Measurements from ENCODE around the gene RPTOR. TPM values are rescaled to one million over a fixed set of nuclear protein-coding genes. Genes with fewer than 3 reads are reported as not detected.

The RPTOR gene
- total RNA-seq, 1 donor from 2014 or later: 21.8 TPM

DNA sequence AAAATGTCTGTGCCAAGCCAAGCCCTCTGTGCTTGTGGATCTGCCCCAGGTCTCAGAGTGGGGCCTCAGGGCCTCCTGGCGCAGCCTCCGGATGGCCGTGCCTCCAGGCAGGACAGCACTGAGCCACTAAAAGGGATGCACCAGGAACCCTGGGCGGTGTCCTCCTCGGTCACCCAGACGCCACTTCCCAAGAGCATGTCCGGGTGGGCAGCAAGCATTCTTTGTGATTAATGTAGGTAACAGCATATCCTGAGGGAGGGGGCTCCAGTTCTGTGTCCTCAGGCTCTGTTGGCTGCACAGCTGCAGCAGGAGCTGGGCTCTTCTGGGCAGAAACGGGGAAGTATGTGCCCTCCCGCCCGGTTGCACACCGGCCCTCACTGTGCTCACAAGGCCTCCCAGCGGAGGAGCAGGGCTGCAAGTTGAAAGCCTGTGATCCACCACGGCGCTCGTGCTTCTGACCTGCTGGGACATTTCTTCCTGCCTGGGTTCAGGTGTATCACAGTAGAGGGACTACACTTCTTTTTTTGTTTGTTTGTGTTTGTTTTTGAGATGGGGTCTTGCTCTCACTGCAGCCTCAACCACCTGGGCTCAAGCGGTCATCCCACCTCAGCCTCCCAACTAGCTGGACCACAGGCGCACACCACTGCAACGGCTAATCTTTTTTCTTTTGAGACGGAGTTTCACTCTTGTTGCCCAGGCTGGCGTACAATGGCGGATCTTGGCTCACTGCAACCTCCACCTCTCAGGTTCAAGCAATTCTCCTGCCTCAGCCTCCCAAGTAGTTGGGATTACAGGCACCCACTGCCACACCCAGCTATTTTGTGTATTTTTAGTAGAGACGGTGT is 409.1 kb downstream of the RPTOR start:
- DNase-seq: no peak

GRCh38 chr17:80955078-80955477 is 410.4 kb downstream of the RPTOR start:
- no peak for DNase-seq

DNA sequence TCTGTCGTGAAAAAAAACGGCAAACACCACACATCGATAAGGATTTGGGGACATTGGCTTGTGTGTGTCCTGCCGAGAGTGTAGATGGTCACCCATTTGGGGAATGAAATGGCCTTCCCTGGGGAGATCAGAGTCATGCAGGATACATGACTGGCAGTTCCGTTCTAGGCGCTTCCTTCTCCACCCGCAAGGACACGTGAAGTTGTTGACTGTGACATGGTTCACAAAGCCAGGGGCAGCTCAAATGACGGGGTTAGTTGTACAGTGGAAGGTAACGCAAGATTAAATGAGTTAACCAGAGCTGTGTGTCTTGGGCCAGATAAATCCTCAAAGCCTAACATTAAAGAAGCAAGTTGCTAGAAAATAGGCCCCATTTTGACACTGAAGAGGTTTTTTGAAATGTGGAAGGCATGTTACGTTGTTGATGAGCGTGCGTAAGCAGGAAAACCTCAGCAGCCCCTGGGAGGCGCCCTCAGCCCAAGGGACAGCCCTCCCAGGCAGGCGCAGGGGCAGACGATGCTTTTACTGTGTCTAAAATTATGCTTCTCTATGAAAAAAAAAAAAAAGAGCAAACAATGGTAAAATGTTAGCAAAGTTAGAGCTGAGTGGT is 411.1 kb downstream of the RPTOR start:
- DNase-seq: no peak

DNA sequence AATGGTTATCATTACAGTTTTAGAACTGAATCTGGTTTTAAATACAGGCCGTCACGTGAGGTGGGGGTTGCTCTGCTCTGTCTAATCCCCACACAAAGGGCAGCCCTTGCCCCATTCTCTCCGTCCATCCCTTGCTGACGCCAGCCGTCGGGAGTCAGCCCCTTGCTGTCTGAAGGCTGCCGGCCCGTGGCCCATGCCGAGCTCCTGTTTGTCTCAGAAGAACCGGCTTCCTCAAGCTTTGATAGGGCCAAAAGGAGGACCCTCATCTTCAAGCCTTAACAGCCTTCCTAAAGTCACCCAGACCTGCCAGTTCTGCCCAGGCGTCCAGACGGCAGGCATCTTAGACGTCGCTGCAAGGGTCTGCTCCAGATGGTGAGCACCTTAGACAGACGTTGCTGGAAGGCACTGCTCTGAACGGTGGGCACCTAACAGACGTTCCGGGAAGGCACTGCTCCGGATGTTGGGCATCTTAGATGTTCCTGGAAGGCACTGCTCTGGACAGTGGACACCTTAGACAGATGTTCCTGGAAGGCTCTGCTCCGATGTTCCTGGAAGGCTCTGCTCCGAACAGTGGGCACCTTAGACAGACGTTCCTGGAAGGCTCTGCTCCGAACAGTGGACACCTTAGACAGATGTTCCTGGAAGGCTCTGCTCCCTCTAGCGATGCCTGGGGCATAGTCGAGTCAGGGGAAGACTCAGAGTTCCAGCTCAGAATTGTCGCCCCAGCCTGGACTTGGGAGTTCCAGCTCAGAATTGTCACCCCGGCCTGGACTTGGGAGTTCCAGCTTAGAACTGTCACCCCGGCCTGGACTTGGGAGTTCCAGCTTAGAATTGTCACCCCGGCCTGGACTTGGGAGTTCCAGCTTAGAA is 411.9 kb downstream of the RPTOR start:
- no peak for DNase-seq

DNA sequence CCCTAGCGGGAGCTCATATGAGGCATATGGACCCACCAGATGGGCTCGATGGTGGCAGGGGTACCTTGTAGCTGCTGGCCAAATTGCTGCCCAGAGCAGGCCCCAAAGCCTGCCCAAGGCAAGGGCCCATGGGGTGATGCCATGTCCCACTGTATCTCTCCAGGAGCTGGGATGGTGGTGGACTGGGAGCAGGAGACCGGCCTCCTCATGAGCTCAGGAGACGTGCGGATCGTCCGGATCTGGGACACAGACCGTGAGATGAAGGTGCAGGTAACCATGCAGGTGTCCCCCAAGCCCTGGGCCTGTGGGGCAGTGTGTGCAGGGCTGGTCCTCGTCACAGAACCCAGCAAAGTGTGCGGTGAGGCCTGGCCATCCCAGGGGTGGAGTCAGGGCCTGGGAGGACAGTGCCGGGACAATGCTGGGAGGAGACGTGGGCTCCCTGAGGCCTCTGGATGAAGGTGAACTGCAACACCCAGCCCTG is 412.9 kb downstream of the RPTOR start:
- no peak for DNase-seq

DNA sequence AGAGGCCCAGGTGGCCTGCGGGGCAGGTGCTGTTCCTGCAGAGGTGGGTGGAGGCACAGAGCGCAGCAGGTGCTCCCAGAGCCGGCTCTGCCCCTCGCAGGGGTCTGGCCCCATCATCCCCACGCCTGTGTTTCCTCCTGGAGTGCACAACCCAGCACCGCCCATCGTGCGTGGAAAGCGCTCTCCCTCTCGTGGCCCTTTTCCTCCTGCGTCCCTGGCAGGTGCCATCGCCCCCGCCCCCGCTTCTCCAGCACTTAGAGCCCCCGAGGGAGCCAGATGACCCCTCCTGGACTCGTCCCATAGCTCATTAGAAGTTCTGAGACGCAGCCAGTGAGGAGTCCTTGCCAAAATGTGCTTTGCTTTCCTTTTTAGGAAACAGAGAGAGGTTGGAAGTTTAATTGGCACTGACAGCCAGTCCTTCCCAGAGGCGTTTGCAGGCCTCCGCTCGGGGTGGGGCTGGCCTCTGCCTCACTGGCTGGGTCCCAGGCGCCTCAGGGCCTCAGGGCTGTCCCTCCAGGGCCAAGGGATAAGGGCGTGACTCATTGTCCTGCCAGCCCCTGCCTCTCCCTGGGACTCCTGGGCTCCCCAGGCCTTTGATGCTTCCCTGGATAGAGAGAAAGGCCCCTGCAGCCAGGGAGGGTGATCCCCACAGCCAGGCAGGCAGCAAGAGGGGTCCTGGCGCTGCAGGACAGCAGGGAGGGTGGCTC is 414.8 kb downstream of the RPTOR start:
- no peak for DNase-seq

DNA sequence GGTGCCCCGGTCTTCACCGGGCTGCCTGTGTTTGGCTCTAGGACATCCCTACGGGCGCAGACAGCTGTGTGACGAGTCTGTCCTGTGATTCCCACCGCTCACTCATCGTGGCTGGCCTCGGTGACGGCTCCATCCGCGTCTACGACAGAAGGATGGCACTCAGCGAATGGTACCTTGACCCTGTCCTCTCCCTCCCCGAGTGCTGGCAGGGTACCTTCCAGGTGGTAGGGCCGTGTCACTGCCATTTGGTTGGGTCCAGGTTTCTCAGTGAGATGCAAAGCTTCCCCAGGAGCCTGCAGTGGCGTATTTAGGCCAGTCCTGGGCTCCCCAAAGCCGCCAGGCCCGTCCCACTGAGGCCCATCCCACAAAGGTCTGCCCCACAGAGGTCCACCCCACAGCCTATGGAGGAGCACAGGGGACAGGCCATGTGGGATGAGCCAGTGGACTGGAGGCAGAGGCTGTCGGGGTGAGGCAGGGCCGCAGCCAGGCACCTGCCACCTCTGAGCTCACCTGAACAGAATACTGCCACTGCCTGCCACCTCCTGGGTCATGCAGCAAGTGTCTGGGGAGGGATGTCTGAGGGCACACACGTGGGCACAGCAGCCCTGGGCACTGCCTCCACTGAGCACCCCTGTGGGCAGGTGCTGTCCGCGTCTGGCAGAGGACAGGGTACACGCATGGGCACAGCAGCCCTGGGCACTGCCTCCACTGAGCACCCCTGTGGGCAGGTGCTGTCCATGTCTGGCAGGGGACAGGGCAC is 415.6 kb downstream of the RPTOR start:
- DNase-seq: no peak

DNA sequence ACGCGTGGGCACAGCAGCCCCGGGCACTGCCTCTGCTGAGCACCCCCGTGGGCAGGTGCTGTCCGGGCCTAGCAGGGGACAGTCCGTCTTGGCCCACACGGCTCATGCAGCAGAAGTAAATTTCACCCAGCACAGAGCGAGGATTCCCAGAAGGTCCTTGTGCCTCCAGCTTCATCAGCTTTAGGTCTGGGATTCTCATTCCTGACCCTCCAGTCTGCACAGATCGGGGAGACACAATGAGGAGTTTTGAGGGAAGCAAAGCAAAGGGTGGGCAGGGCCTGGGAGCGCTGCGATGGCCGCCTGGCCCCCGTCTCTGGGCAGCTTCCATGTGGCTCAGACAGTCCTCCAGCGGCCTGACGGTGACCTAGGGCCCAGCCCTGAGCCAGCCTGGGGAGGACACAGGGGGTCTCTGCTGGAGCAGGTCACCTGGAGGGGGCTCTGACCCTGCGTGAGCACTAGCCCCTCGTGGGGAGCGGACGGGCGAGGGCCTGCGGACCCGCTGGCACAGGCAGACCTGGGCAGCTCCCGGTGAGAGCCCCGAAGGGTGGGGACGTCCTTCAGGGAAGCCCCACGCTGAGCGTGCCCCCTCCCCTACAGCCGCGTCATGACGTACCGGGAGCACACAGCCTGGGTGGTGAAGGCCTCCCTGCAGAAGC is 416.3 kb downstream of the RPTOR start:
- no peak for DNase-seq

DNA sequence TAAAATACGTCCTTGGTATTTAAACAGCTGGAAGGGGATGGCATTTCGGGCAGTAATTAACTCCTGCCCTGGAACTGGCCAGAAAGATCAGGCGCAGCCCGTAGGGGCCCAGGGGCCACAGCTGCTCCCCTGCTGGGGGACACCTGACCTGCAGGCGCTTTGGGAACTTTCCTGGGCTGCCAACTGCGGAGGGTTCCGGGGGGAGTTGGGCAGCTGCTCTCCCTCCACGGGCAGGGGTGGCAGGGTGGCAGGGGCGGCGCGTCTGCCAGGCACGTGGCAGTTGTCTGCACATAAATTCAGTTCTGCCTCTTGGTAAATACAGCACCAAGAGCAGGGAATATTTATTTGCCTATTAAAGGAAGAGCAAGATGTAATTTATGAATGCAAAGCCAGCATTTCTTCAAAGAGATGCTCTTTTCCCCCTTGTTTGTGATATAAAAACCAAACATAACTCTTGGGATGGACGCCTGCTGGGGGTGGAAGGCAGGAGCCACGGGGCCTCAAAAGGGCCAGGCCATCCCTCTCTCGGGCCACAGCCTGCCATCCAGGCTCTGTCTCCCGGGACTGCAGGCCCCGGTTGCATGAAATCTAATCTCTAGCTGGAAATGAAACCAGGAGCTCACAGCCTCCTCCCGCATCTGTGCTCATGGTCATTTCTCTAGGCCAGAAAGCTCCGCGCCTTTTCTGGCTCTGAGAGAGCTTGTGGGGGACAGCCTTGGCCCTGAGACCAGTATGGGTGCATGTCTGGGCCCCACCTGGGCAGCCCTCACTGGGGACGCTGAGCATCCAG is 417.1 kb downstream of the RPTOR start:
- no peak for DNase-seq

- DNase-seq: no peak
Observed at GRCh38 chr17:80962356-80963329, 418.0 kb downstream of the RPTOR start.

DNA sequence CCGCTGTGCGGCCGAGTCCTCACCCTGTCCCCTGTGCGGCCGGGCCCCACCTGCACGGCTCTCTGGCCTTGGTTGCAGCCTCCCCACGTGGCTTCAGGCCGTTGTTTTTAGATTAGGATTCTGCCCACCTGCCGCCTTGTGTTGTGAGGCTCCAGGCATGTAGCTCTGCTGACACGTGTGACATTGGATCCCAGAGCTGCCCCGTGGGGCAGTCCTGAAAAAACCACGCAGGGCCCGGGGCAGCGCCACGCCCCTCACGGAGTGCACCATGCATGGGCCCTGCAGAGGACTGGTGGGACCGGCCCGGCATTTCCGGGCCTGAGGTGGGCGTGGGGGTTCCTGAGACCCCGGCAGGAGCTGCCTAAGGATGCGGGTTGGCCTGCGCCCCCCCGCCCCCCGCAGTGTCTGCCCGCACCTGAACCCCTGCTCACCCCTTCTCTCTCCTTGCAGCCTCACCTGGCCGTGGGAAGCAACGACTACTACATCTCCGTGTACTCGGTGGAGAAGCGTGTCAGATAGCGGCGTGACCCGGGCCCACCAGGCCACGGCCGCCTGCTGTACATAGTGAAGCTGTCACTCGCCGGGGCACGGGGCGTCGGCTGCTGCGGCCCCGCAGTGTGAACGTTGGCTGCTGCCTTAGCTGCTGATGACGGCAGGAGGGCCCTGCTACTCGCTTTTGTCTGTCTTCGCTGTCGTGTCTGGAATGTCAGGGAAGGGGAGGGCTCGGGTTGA is 419.3 kb downstream of the RPTOR start:
- DNase-seq: no peak

- no peak for DNase-seq
Observed at GRCh38 chr17:80964544-80964856, 419.9 kb downstream of the RPTOR start.

- DNase-seq: no peak
Observed at GRCh38 chr17:80964859-80965580, 420.4 kb downstream of the RPTOR start.

GRCh38 chr17:80965606-80966005 is 421.0 kb downstream of the RPTOR start:
- DNase-seq: no peak

DNA sequence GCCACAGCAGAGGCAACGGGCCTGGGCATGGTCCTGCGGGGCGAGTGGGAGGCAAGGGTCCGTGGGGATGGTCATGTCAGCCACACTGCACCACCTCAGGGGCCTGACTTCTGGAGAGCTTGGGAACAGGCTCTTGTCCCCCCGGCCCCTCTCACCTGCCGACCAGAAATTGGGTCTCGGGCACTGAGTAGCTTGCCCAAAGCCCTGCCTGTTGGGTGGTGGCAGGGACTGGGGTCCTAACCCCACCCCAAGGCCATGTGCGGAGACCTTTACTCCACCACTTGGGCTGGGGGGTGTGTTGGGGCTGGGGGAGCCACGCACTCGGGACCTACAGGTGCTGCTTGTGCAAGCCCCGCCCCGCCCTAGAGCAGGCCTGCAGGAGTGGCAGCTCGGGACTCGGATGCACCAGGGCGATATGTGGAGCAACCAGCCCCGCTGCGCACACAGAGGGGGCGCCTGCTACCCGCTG is 422.8 kb downstream of the RPTOR start:
- no peak for DNase-seq

DNA sequence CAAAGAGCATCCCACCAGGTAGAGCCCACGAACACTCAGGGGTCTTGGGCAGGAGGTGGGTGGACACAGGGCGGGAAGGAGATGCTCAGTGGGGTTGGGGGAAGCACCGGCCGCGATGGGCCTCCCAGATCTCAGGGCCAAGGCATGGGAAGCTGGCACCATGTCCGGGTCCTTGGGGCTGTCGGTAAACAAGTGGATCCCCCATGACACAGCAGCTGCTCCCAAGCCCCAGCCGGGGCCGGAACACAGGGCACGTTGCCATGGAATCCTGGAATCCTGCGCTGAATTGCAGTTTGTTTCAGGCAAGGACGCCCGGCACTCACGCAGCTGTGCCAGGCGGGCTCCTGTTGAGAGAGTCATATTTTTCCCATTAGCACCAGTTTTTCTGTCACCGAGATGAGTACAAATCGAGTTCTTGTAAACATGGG is 424.0 kb downstream of the RPTOR start:
- DNase-seq: peak; percentile 60

DNA sequence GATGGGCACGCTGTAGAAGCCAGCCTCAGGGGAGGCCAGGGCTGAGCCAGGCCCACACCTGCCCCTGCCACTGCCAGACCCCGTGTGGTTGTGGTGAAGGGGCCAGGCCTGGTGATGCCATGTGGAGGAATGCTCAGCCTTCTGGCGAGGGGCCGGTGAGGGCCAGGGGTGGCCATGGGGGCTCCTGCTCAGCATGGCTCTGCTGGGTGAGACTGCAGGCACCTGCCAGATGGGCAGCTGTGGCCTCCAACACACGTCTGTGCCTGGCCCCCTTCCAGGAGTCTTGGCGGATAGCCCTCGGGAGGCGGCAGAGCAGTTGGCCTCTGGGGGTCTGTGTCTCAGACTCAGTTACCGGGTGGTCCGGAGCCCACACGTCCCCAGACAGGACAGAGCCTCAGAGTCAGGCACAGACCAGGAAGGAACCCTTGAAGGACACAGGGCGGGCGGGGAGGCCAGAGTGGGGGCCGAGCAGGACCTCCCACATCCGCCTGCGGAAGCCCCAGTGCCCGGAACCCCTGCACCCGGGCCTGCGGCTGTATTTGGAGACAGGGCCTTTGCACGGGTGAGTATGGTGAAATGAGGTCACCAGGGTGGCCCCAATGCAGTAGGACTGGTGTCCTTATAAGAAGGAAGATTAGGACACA is 424.5 kb downstream of the RPTOR start:
- DNase-seq: no peak

All from dermis blood vessel endothelial cell (primary cell).